Fibroblast of lung (primary cell): ENCODE data around the gene TBC1D22B. TPM values are rescaled to one million over a fixed set of nuclear protein-coding genes. Genes with fewer than 3 reads are reported as not detected.

Experiments used
- DNase-seq, 2 donors: peaks; one replicate each; pipeline versions ENCODE4 v3.0.0 to v3.0.0-alpha.2; 2010; ENCODE audit warnings: low read depth in 2 of 2
- H2AFZ ChIP-seq: 2 replicates; pipeline ENCODE4 v1.5.1; 2012; ENCODE audit warnings: low read length, control low read depth, inconsistent platforms
- H3K27ac ChIP-seq: 2 replicates; pipeline ENCODE4 v1.5.1; 2011; ENCODE audit warnings: low read length, control low read depth; ENCODE audit not compliant: insufficient read depth
- H3K27me3 ChIP-seq: 2 replicates; pipeline ENCODE4 v1.5.1; 2011; ENCODE audit warnings: mild to moderate bottlenecking, low read length; ENCODE audit not compliant: control insufficient read depth, insufficient read depth
- H3K36me3 ChIP-seq: 2 replicates; pipeline ENCODE4 v1.5.1; 2011; ENCODE audit warnings: low read length; ENCODE audit not compliant: control insufficient read depth, insufficient read depth
- H3K4me1 ChIP-seq: 2 replicates; pipeline ENCODE4 v1.5.1; 2011; ENCODE audit warnings: low read length; ENCODE audit not compliant: control insufficient read depth, insufficient read depth; ENCODE audit errors: extremely low read depth
- H3K4me2 ChIP-seq: 2 replicates; pipeline ENCODE4 v1.5.1; 2011; ENCODE audit warnings: low read length, control low read depth; ENCODE audit not compliant: insufficient read depth; ENCODE audit errors: extremely low read depth
- H3K4me3 ChIP-seq, 4 experiments: fragments of 200-600 bp in 1 of 4; sonication (generic) in 1 of 4; replicated peaks in 1 of 4; 2 replicates each; pipeline ENCODE4 v1.5.1; 2011 to 2016; ENCODE audit warnings: low read length in 4 of 4, low read depth in 3 of 4, mild to moderate bottlenecking in 3 of 4, control low read depth in 2 of 4, inconsistent platforms in 1 of 4, mixed read lengths in 1 of 4; ENCODE audit not compliant: insufficient read depth in 1 of 4; ENCODE audit errors: control extremely low read depth in 1 of 4
- H3K79me2 ChIP-seq: 2 replicates; pipeline ENCODE4 v1.5.1; 2012; ENCODE audit warnings: mild to moderate bottlenecking, low read length, inconsistent platforms; ENCODE audit not compliant: control insufficient read depth, insufficient read depth
- H3K9ac ChIP-seq: 2 replicates; pipeline ENCODE4 v1.5.1; 2011; ENCODE audit warnings: mild to moderate bottlenecking, low read length, control low read depth; ENCODE audit not compliant: insufficient read depth
- H3K9me3 ChIP-seq: 2 replicates; pipeline ENCODE4 v1.5.1; 2012; ENCODE audit warnings: low read depth, low read length; ENCODE audit not compliant: control insufficient read depth, insufficient read depth
- H4K20me1 ChIP-seq: 2 replicates; pipeline ENCODE4 v1.5.1; 2011; ENCODE audit warnings: low read length; ENCODE audit not compliant: control insufficient read depth, insufficient read depth; ENCODE audit errors: extremely low read depth
- CTCF ChIP-seq, 2 donors: IDR thresholded peaks in 1 of 2; conservative IDR thresholded peaks in 1 of 2; 1 replicate in 1 of 2; 2 replicates in 1 of 2; pipeline ENCODE4 v1.5.1; 2011 to 2012; ENCODE audit warnings: low read length in 2 of 2, control low read depth in 1 of 2, inconsistent platforms in 1 of 2, low read depth in 1 of 2, mild to moderate bottlenecking in 1 of 2
- EZH2 ChIP-seq: IDR thresholded peaks from 2 replicates; pipeline ENCODE4 v1.5.1; 2012; ENCODE audit warnings: low read length, control low read depth, mild to moderate bottlenecking; ENCODE audit errors: missing control alignments
- polyA plus RNA-seq, 2 donors: library from polyadenylated mRNA; depleted of rRNA in 1 of 2; stranded (reverse) in 1 of 2; unstranded in 1 of 2; fragments of >200 nt; gene quantifications; 2 replicates each; pipeline ENCODE4 v1.2.1, GENCODE V29; 2011 to 2012; ENCODE audit warnings: missing spikeins in 1 of 2
- total RNA-seq: library from RNA; depleted of rRNA; stranded (reverse); fragments of >200 nt; gene quantifications from 2 replicates; pipeline ENCODE4 v1.2.1, GENCODE V29; 2014

TBC1D22B gene
- total and polyA plus RNA-seq, 2 donors (not counting 1 experiment from before 2014, with no cell fraction given): 6.3 to 9.7 TPM

GRCh38 chr6:37303091-37303660, 45.6 kb downstream of the TBC1D22B start:
- Histone ChIP-seq H3K79me2 (no peaks in the 10 kb centered on the region), H3K4me2 (no peak overlapping the region), H3K36me3 (peaks cover 2% of the 10 kb centered on the region), H3K4me3 (no peak overlapping the region), H4K20me1 (no peaks in the 10 kb centered on the region), H3K27ac (no peak overlapping the region), H2AFZ (no peak overlapping the region), H3K27me3 (no peaks in the 10 kb centered on the region), H3K9me3 (no peaks in the 10 kb centered on the region), H3K4me1 (no peaks in the 10 kb centered on the region), H3K9ac (no peak overlapping the region)
- TF ChIP-seq EZH2 (no peak), CTCF (conservative IDR thresholded peaks at IDR 0.05 in 1 of 2, IDR thresholded peaks at IDR 0.05 in 1 of 2; ENCODE audit: low read depth in 1 of 2, low read length in 2 of 2) (no peak)
- DNase-seq: no peak

- Histone ChIP-seq H3K9me3 (no peaks in the 10 kb centered on the region), H3K27me3 (no peaks in the 10 kb centered on the region), H4K20me1 (no peaks in the 10 kb centered on the region), H3K27ac (no peak overlapping the region), H3K9ac (no peak overlapping the region), H3K79me2 (no peaks in the 10 kb centered on the region), H3K36me3 (peaks cover 2% of the 10 kb centered on the region), H2AFZ (no peak overlapping the region), H3K4me1 (no peaks in the 10 kb centered on the region), H3K4me3 (no peak overlapping the region), H3K4me2 (no peak overlapping the region)
- TF ChIP-seq CTCF (conservative IDR thresholded peaks at IDR 0.05 in 1 of 2, IDR thresholded peaks at IDR 0.05 in 1 of 2; ENCODE audit: low read depth in 1 of 2, low read length in 2 of 2): peak; percentile 62 to 79
- no peak for TF ChIP-seq EZH2
- peak; percentile 34 to 60 for DNase-seq
Measured at GRCh38 chr6:37303891-37304503, 46.4 kb downstream of the TBC1D22B start.

GRCh38 chr6:37304766-37305165, 47.2 kb downstream of the TBC1D22B start:
- Histone ChIP-seq H2AFZ (no peak overlapping the region), H3K27ac (no peak overlapping the region), H4K20me1 (no peaks in the 10 kb centered on the region), H3K79me2 (no peaks in the 10 kb centered on the region), H3K9me3 (no peaks in the 10 kb centered on the region), H3K4me1 (no peaks in the 10 kb centered on the region), H3K4me2 (no peak overlapping the region), H3K27me3 (no peaks in the 10 kb centered on the region), H3K36me3 (peaks cover 2% of the 10 kb centered on the region), H3K4me3 (no peak overlapping the region), H3K9ac (no peak overlapping the region)
- no peak for DNase-seq
- TF ChIP-seq CTCF (conservative IDR thresholded peaks at IDR 0.05 in 1 of 2, IDR thresholded peaks at IDR 0.05 in 1 of 2; ENCODE audit: low read depth in 1 of 2, low read length in 2 of 2) (no peak), EZH2 (no peak)
